ENCODE measurements around the gene CCDC33. TPM values are rescaled to one million over a fixed set of nuclear protein-coding genes. Genes with fewer than 3 reads are reported as not detected.

Gene CCDC33
- total RNA-seq, 2 experiments from 2014 or later = 0.17 TPM; not detected in 1

GRCh38 chr15:74214324-74215021 is 21.7 kb upstream of the CCDC33 start:
- Mint-ChIP-seq H3K4me3 (no peak overlapping the region), H3K27me3 (peaks cover 7% of the 10 kb centered on the region), H3K36me3 (no peaks in the 10 kb centered on the region), H3K9me3 (no peaks in the 10 kb centered on the region), H3K4me1 (no peaks in the 10 kb centered on the region), H3K27ac (no peak overlapping the region)
- no peak for DNase-seq
- ATAC-seq (ENCODE audit: low read depth) = no peak
- POLR2A ChIA-PET = no interaction called here

GRCh38 chr15:74215958-74216357 is 20.2 kb upstream of the CCDC33 start:
- Mint-ChIP-seq H3K4me1 (no peaks in the 10 kb centered on the region), H3K27ac (no peak overlapping the region), H3K9me3 (no peaks in the 10 kb centered on the region), H3K27me3 (peaks cover 8% of the 10 kb centered on the region), H3K36me3 (no peaks in the 10 kb centered on the region), H3K4me3 (no peak overlapping the region)
- ATAC-seq (ENCODE audit: low read depth) (no peak), DNase-seq (no peak)
- POLR2A ChIA-PET = no interaction called here

DNA sequence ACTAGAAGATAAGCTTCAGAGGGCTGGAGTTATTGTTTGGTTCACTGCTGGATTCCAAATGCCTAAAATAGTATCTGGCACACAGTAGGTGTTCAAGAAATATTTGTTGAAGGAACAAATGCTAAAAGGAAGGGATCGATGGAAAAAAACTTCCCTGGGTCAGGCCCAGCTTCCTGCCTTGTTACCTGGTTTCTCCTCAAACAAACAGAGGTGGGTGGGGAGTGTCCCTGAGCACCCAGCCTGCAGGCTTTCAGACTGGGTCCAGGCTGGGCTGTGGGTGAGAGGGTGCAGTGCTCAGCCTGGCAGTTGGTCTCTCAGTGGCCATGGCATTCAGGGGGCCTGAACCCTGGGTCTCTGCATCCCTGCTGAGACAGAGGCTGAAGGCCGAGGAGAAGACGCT is 19.2 kb upstream of the CCDC33 start:
- POLR2A ChIA-PET = no interaction called here
- no peak for ATAC-seq (ENCODE audit: low read depth)
- no peak for DNase-seq
- H3K4me3 Mint-ChIP-seq = no peak overlapping the region
- H3K27ac Mint-ChIP-seq = no peak overlapping the region
- peaks cover 15% of the 10 kb centered on the region for H3K27me3 Mint-ChIP-seq
- H3K36me3 Mint-ChIP-seq = no peaks in the 10 kb centered on the region
- H3K4me1 Mint-ChIP-seq = no peaks in the 10 kb centered on the region
- no peaks in the 10 kb centered on the region for H3K9me3 Mint-ChIP-seq

DNA sequence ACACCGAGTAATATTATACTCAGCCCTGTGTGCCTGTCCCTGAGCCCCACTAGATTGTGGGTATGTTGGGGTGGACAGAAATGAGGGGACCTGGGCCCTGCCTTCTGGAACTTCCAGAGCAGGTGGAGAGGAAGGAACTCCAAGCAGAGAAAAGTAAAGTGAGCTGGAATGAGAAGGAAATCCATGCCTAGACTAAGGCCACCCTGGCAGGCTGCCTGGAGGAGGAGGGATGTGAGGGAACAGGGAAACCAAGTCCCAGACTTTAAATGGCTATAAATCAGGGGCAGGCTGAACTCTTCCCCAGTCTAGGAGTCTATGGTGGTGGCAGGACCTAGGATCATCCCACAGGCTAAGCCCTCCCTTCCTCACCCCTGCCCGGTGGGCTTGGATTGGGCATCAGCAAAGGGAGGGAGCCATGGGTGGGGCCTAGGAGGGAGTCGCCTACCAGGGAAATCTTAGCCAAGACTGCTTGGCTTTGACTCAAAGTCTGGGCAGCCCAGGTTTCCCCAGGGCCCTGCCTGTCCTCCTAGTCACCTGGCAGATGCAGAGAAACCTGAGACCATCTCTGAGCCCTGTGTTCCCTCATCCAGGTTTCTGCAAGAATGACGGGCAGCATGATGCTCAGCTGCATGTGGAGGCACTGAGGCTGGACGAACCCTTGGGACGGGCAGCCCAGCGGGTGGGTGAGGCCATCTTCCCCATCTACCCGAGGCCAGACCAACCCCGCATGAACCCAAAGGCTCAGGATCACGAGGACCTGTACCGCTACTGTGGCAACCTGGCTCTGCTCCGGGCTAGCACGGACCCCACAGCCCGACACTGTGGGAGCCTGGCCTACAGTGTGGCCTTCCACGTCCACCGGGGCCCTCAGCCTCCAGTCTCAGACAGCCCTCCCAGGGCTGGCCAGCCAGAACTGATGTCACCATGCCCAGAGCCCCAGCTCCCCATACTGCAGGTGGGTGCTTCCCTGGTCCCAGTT is 17.9 kb upstream of the CCDC33 start:
- no peaks in the 10 kb centered on the region for H3K4me1 Mint-ChIP-seq
- H3K36me3 Mint-ChIP-seq = no peaks in the 10 kb centered on the region
- no peak for DNase-seq
- H3K27me3 Mint-ChIP-seq = peaks cover 25% of the 10 kb centered on the region
- POLR2A ChIA-PET = no interaction called here
- H3K27ac Mint-ChIP-seq = no peak overlapping the region
- H3K9me3 Mint-ChIP-seq = no peaks in the 10 kb centered on the region
- ATAC-seq (ENCODE audit: low read depth) = no peak
- H3K4me3 Mint-ChIP-seq = no peak overlapping the region

DNA sequence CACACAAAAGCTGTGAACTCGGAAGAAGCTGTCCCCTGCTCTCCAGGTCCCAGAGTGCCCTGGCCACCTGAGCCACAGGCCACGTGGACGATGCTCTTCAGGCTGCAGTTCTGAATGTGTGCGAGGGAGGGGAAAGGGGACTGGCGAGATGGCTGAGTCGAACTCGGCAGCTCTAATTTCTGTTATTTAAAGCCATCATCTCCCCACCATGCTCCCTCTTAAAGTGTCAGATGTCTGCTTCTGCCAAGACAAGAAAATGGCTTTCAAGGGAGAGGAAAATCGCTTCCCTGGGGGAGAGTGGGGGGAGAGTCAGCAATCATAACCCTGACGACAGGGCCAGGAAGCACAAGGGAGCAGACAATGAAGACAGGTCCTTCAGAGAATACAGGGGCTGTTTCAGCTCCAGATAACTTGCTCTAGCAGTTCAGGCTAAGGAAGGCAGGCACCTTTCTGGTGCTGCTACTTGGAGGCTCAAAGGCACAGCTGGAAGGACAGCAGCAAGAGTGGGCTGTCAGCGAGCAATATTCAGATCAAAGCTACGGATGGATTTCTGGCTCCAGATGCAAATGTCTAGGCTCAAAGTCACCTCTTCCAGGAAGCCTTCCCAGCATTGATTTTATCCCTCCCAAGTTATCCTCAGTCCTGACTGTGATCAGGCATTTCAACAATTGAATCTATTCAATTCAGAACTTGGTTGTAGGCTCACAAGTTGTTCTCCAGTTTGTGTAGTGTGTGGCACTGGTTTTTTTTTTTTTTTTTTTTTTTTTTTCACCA is 15.5 kb upstream of the CCDC33 start:
- Mint-ChIP-seq H3K4me1 (peaks cover 1% of the 10 kb centered on the region), H3K4me3 (no peak overlapping the region), H3K27me3 (peaks cover 28% of the 10 kb centered on the region), H3K27ac (no peak overlapping the region), H3K36me3 (no peaks in the 10 kb centered on the region), H3K9me3 (no peaks in the 10 kb centered on the region)
- no peak for DNase-seq
- POLR2A ChIA-PET = no interaction called here
- no peak for ATAC-seq (ENCODE audit: low read depth)

- ATAC-seq (ENCODE audit: low read depth) (no peak), DNase-seq (no peak)
- H3K27ac Mint-ChIP-seq = no peak overlapping the region
- H3K27me3 Mint-ChIP-seq = peaks cover 27% of the 10 kb centered on the region
- POLR2A ChIA-PET = no interaction called here
- no peaks in the 10 kb centered on the region for H3K36me3 Mint-ChIP-seq
- no peaks in the 10 kb centered on the region for H3K9me3 Mint-ChIP-seq
- peaks cover 1% of the 10 kb centered on the region for H3K4me1 Mint-ChIP-seq
- H3K4me3 Mint-ChIP-seq = no peak overlapping the region
Measured at GRCh38 chr15:74221399-74222239, 14.5 kb upstream of the CCDC33 start.

DNA sequence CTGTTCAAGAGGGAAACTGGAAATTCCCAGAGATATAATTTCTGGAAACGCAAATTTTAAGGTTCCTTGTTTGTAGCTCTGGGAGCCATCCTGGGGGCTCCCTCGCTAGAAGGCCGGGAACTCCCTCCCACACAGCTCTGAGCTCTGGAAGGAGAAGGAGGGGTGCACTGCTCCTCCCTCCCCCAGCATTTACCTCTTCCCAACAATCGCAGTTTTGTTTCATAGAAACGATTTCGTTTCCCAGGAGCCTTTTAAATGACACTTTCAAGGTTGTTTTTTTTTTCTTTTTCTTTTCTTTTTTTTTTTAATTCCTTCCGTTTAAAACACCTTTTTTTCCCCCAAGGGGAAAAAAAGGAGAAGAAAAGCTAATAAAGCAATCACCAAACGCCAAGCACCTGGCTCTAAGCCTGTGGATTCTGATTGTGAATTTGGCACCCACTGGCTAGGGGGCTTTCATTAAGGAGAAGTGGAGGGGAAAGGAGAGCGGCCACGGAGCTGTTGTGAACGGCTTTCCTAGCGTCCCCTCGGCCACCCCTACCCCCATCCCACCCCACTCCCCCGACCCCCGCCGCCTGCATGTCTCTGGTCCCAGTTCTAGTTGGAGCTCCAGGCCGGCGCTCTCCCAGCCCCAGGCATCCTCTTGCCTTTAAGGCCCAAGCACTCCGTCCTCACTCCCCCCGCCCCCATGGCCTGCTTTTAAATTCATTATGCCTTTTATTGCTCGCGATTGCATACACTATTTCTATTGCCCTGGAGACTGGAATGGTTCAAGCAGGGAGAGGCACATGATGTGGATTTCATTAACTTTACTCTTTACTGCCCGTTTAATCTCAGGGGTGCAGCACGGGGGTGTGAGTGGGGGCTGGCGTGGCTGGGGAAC is 13.6 kb upstream of the CCDC33 start:
- H3K36me3 Mint-ChIP-seq = no peaks in the 10 kb centered on the region
- no peak overlapping the region for H3K27ac Mint-ChIP-seq
- H3K4me3 Mint-ChIP-seq = no peak overlapping the region
- H3K9me3 Mint-ChIP-seq = no peaks in the 10 kb centered on the region
- DNase-seq (no peak), ATAC-seq (ENCODE audit: low read depth) (no peak)
- peaks cover 30% of the 10 kb centered on the region for H3K27me3 Mint-ChIP-seq
- POLR2A ChIA-PET = no interaction called here
- peaks cover 1% of the 10 kb centered on the region for H3K4me1 Mint-ChIP-seq

DNA sequence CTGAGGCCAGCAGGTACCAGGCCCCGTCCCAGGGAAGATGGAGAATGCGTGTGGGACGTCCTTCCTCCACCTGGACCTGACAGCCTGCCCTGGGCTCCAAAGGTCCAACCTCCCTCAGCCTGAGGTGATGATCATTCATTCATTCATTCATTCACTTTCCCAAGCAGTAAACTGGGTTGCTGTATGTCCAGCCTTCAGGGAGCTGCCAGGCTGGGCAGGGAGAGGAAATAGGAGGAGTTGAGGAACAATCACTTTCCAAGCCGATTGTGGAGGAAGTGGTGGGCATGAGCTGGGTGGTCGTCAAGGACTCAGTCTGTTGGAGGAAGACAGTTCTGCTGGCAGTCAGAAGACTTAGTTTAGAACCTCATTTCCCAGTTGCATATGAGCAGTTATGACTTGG is 10.2 kb upstream of the CCDC33 start:
- DNase-seq (no peak), ATAC-seq (ENCODE audit: low read depth) (no peak)
- no peaks in the 10 kb centered on the region for H3K9me3 Mint-ChIP-seq
- no peak overlapping the region for H3K4me3 Mint-ChIP-seq
- no peak overlapping the region for H3K27ac Mint-ChIP-seq
- peaks cover 30% of the 10 kb centered on the region for H3K27me3 Mint-ChIP-seq
- no peaks in the 10 kb centered on the region for H3K36me3 Mint-ChIP-seq
- POLR2A ChIA-PET = no interaction called here
- peaks cover 1% of the 10 kb centered on the region for H3K4me1 Mint-ChIP-seq

GRCh38 chr15:74226761-74227540 is 9.2 kb upstream of the CCDC33 start:
- POLR2A ChIA-PET = no interaction called here
- Mint-ChIP-seq H3K36me3 (no peaks in the 10 kb centered on the region), H3K4me3 (no peak overlapping the region), H3K9me3 (no peaks in the 10 kb centered on the region), H3K4me1 (peaks cover 1% of the 10 kb centered on the region), H3K27me3 (peaks cover 23% of the 10 kb centered on the region), H3K27ac (no peak overlapping the region)
- DNase-seq = no peak
- no peak for ATAC-seq (ENCODE audit: low read depth)

DNA sequence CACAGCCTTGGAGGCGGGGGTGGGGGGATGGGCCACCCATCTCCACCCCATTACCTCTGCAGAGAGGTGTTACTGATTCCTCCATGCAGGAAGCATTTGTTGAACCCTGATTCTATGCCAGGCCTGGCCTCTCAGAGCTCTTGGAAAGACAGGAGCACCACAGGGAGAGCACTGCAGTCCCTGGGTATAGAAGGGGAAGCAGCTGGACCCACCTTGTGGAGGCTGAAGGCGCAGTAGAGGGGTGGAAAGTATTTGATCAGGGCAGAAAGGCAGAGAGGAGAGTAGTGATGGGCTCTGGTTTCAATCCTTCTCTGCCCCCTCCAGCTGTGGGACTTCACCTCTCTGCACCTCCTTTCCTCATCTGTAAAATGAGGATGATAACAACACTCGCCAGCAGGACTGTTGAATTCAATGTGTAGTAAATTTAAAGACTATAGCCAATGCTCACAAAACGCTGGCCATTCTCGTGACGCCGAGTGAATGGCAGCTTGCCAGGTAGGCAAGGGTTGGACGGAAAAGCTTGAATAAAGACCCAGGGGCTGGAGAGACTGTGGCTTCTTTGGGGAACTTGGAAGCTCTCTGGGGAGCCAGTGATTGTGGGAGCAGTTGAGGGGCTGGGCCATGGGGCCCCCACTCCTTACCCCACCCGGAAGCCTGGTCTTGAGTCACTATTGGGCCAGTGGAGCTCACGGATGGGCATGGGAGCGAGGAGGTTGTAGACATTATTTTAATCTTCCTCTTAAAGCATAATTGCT is 8.0 kb upstream of the CCDC33 start:
- Mint-ChIP-seq H3K36me3 (no peaks in the 10 kb centered on the region), H3K4me3 (no peak overlapping the region), H3K27ac (no peak overlapping the region), H3K27me3 (peaks cover 14% of the 10 kb centered on the region), H3K9me3 (no peaks in the 10 kb centered on the region), H3K4me1 (peaks cover 1% of the 10 kb centered on the region)
- DNase-seq = no peak
- POLR2A ChIA-PET = no interaction called here
- no peak for ATAC-seq (ENCODE audit: low read depth)

DNA sequence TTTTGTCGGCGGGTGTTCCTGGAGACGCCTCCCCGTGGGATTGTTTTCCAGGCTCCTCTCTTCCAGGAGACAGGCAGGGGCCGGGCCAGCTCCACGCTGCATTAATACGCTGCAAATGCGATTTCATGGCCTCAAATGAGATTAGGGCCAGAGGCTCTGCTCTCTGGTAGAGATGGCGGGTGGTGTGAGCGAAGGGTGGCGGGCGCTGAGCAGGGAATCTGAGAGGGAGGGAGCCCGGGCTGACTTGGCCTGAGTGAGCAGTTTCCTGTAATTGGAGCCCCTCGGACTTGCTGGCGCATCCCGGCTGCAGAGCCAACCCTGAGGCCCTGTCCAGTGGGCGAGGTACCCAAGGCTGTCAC is 7.4 kb upstream of the CCDC33 start:
- Mint-ChIP-seq H3K36me3 (no peaks in the 10 kb centered on the region), H3K27ac (no peak overlapping the region), H3K9me3 (no peaks in the 10 kb centered on the region), H3K4me3 (no peak overlapping the region), H3K27me3 (peaks cover 8% of the 10 kb centered on the region), H3K4me1 (no peaks in the 10 kb centered on the region)
- POLR2A ChIA-PET = no interaction called here
- ATAC-seq (ENCODE audit: low read depth) = no peak
- no peak for DNase-seq
